SK-N-SH (cell line): ENCODE measurements around the gene SLC17A4. TPM values are rescaled to one million over a fixed set of nuclear protein-coding genes. Genes with fewer than 3 reads are reported as not detected.

ENCODE experiments used
- CTCF ChIA-PET: fragments of 300-600, 350-600 bp; formaldehyde crosslinking; extraction: SDS; loops from one replicate; lab custom pipeline; 2021; lab: Yijun Ruan, JAX
- POLR2A ChIA-PET: fragments of 350-600 bp; sonication (Branson Sonifier 250); formaldehyde crosslinking; extraction: SDS; loops from one replicate; lab custom pipeline; 2020; ENCODE audit warnings: antibody characterized with exemption, inconsistent platforms; lab: Yijun Ruan, JAX
- DNase-seq: peaks from one replicate; pipeline ENCODE4 v3.0.0; 2012
- H2AFZ ChIP-seq: fragments of 200-600 bp; sonication (generic); 2 replicates; pipeline ENCODE4 v1.8.1; 2016; ENCODE audit warnings: antibody characterized with exemption, mild to moderate bottlenecking, low read depth
- H3F3A ChIP-seq: fragments of 200-600 bp; sonication (generic); replicated peaks from 2 replicates; pipeline ENCODE3; 2016; ENCODE audit warnings: antibody characterized with exemption, mild to moderate bottlenecking; ENCODE audit not compliant: insufficient read depth
- H3K27ac ChIP-seq, 2 experiments: fragments of 200-500 bp in 1 of 2; fragments of 200-600 bp in 1 of 2; sonication (Bioruptor generic) in 1 of 2; sonication (generic), shearing (Covaris generic) in 1 of 2; 2 replicates each; pipeline versions ENCODE4 v1.5.1 to v1.6.1; 2014 to 2016; ENCODE audit warnings: low read depth in 2 of 2, inconsistent platforms in 1 of 2, low read length in 1 of 2, mild to moderate bottlenecking in 1 of 2, mixed read lengths in 1 of 2
- H3K27me3 ChIP-seq: fragments of 200-600 bp; sonication (generic), shearing (Covaris generic); 2 replicates; pipeline ENCODE4 v1.6.1; 2016; ENCODE audit warnings: mixed run types; ENCODE audit not compliant: insufficient read depth
- H3K36me3 ChIP-seq, 2 experiments: fragments of 200-500 bp in 1 of 2; fragments of 200-600 bp in 1 of 2; sonication (Bioruptor generic) in 1 of 2; sonication (generic) in 1 of 2; replicated peaks in 1 of 2; 2 replicates each; pipeline versions ENCODE3 to v1.5.1; 2014 to 2016; ENCODE audit warnings: low read length in 1 of 2, mild to moderate bottlenecking in 1 of 2; ENCODE audit not compliant: insufficient read depth in 2 of 2, control insufficient read depth in 1 of 2
- H3K4me1 ChIP-seq, 2 experiments: fragments of 200-500 bp in 1 of 2; fragments of 200-600 bp in 1 of 2; sonication (Bioruptor generic) in 1 of 2; sonication (generic), shearing (Covaris generic) in 1 of 2; 2 replicates each; pipeline versions ENCODE4 v1.5.1 to v1.6.1; 2014 to 2016; ENCODE audit warnings: low read depth in 1 of 2, low read length in 1 of 2, mixed run types in 1 of 2; ENCODE audit not compliant: insufficient read depth in 2 of 2, control insufficient read depth in 1 of 2
- H3K4me2 ChIP-seq: fragments of 200-600 bp; sonication (generic), shearing (Covaris generic); 2 replicates; pipeline ENCODE4 v1.6.1; 2017; ENCODE audit warnings: mixed run types
- H3K4me3 ChIP-seq, 2 experiments: fragments of 200-500 bp in 1 of 2; fragments of 200-600 bp in 1 of 2; sonication (Bioruptor generic) in 1 of 2; sonication (generic), shearing (Covaris generic) in 1 of 2; 2 replicates each; pipeline versions ENCODE4 v1.5.1 to v1.8.1; 2014 to 2016; ENCODE audit warnings: low read depth in 2 of 2, inconsistent platforms in 1 of 2, low read length in 1 of 2, mild to moderate bottlenecking in 1 of 2, mixed read lengths in 1 of 2, moderate library complexity in 1 of 2
- H3K79me2 ChIP-seq: fragments of 200-600 bp; sonication (generic); 2 replicates; pipeline ENCODE4 v1.8.1; 2017; ENCODE audit warnings: mild to moderate bottlenecking; ENCODE audit not compliant: insufficient read depth
- H3K9ac ChIP-seq: fragments of 200-600 bp; sonication (generic); 2 replicates; pipeline ENCODE4 v1.6.1; 2017; ENCODE audit warnings: mixed run types
- H3K9me2 ChIP-seq: fragments of 200-600 bp; sonication (generic); 2 replicates; pipeline ENCODE4 v1.6.1; 2017; ENCODE audit warnings: mixed run types
- H3K9me3 ChIP-seq: fragments of 200-600 bp; sonication (generic); 2 replicates; pipeline ENCODE4 v1.6.1; 2017; ENCODE audit warnings: mixed run types, mild to moderate bottlenecking, moderate library complexity
- H4K20me1 ChIP-seq: fragments of 200-600 bp; sonication (generic); 2 replicates; pipeline ENCODE4 v1.6.1; 2017; ENCODE audit warnings: mild to moderate bottlenecking, mixed run types; ENCODE audit not compliant: insufficient read depth
- CHD2 ChIP-seq: fragments of 150-350 bp; IDR thresholded peaks from 2 replicates; pipeline ENCODE4 v1.6.1; 2018; ENCODE audit warnings: low read length; ENCODE audit not compliant: partially characterized antibody
- EP300 ChIP-seq, 2 experiments: IDR thresholded peaks; 2 replicates each; pipeline versions ENCODE4 v1.4.0 to v1.6.1; 2012; ENCODE audit warnings: borderline replicate concordance in 1 of 2, low read depth in 1 of 2, low read length in 1 of 2
- EZH2phosphoT487 ChIP-seq: fragments of 200-600 bp; sonication (generic); IDR thresholded peaks from 2 replicates; pipeline ENCODE4 v1.6.1; 2017; ENCODE audit warnings: low read depth, mixed run types, mild to moderate bottlenecking, antibody characterized with exemption, moderate library complexity, borderline replicate concordance
- FOXJ3 ChIP-seq: sonication (generic); formaldehyde crosslinking; IDR thresholded peaks from 2 replicates; pipeline ENCODE4 v1.5.1; 2020; ENCODE audit warnings: mild to moderate bottlenecking, missing genetic modification reagents
- GABPA ChIP-seq: IDR thresholded peaks from 2 replicates; pipeline ENCODE4 v1.4.0; 2012; ENCODE audit warnings: low read depth, mild to moderate bottlenecking
- GATA2 ChIP-seq: sonication (generic); formaldehyde crosslinking; IDR thresholded peaks from 2 replicates; pipeline ENCODE4 v1.5.0; 2020; ENCODE audit warnings: mild to moderate bottlenecking, missing genetic modification reagents
- NRF1 ChIP-seq: IDR thresholded peaks from 2 replicates; pipeline ENCODE4 v1.6.1; 2012; ENCODE audit warnings: low read depth, mild to moderate bottlenecking, low read length
- RAD21 ChIP-seq: IDR thresholded peaks from 2 replicates; pipeline ENCODE4 v1.6.1; 2012; ENCODE audit warnings: mild to moderate bottlenecking, low read length
- RCOR1 ChIP-seq: fragments of 150-350 bp; IDR thresholded peaks from 2 replicates; pipeline ENCODE4 v1.6.1; 2017; ENCODE audit warnings: antibody characterized with exemption, low read length
- REST ChIP-seq: IDR thresholded peaks from 2 replicates; pipeline ENCODE4 v1.6.1; 2012; ENCODE audit warnings: mild to moderate bottlenecking, low read depth, low read length, moderate library complexity
- TCF12 ChIP-seq: IDR thresholded peaks from 2 replicates; pipeline ENCODE4 v1.4.0; 2012
- USF2 ChIP-seq: fragments of 150-350 bp; IDR thresholded peaks from 2 replicates; pipeline ENCODE4 v1.6.1; 2017; ENCODE audit warnings: antibody characterized with exemption, low read length, low read depth, borderline replicate concordance
- WGBS: methylation state at CpG from one replicate; pipeline ENCODE4 v1.1.6; 2017; ENCODE audit warnings: low lambda C conversion rate; 5-methylcytosine and 5-hydroxymethylcytosine counted together
- polyA plus RNA-seq, 3 experiments: library from polyadenylated mRNA; depleted of rRNA; stranded (reverse); fragments of >200 nt; gene quantifications; 2 replicates each; pipeline ENCODE4 v1.2.3, GENCODE V29; 2012

Gene SLC17A4
- polyA plus RNA-seq, 1 of the 3 experiments (the other 2 are of a cell fraction): not detected

- ChIA-PET CTCF (interaction anchor here (0.6 kb wide), 1 partner anchor 21 kb away, joined by 3 read pairs; no protein-coding TSS in a partner anchor), POLR2A (no interaction called here)
- Histone ChIP-seq H4K20me1 (no peaks in the 10 kb centered on the region), H3K27me3 (no peaks in the 10 kb centered on the region; the same call in 1 of the 2 replicates), H3K36me3 (no peaks in the 10 kb centered on the region), H3K27ac (no peak overlapping the region), H3K4me1 (no peaks in the 10 kb centered on the region), H3K4me2 (no peak overlapping the region), H3K79me2 (no peaks in the 10 kb centered on the region), H3K9me2 (no peaks in the 10 kb centered on the region), H3F3A (no peaks in the 10 kb centered on the region), H3K4me3 (no peak overlapping the region), H3K9ac (no peak overlapping the region), H3K9me3 (no peaks in the 10 kb centered on the region), H2AFZ (no peak overlapping the region)
- DNase-seq: no peak
- WGBS: 59% methylated on average over 1 of the region's 1 CpG
- TF ChIP-seq RCOR1 (no peak), FOXJ3 (no peak), EZH2phosphoT487 (no peak), GATA2 (CRISPR knock-in tag) (no peak), USF2 (no peak), TCF12 (no peak), CHD2 (no peak), GABPA (no peak), EP300 (IDR thresholded peaks at IDR 0.05; ENCODE audit: borderline replicate concordance in 1 of 2, low read depth in 1 of 2, low read length in 1 of 2) (no peak), NRF1 (no peak), RAD21 (no peak), REST (no peak)
Measured at GRCh38 chr6:25755483-25755882, 941 bp downstream of the SLC17A4 start.
